ENCODE data around the gene HCN4. TPM values are rescaled to one million over a fixed set of nuclear protein-coding genes. Genes with fewer than 3 reads are reported as not detected.

Gene HCN4
- total RNA-seq, 1 donor from 2014 or later = 1.4 TPM

- Histone ChIP-seq H3K27me3 (ENCODE audit: control insufficient read depth, insufficient read depth, low read length) (peaks cover 24% of the 10 kb centered on the region), H3K36me3 (ENCODE audit: control insufficient read depth, insufficient read depth, low read length) (no peaks in the 10 kb centered on the region), H3K4me3 (ENCODE audit: low read depth, low read length) (no peak overlapping the region)
- no peak for DNase-seq (ENCODE audit: low read depth)
- TF ChIP-seq CTCF (IDR thresholded peaks at IDR 0.05; ENCODE audit: insufficient read depth, low read length, poor library complexity, severe bottlenecking) = no peak
These were observed 45.3 kb downstream of the HCN4 start for GRCh38 chr15:73323374-73323955.

GRCh38 chr15:73322665-73323373 is 45.9 kb downstream of the HCN4 start:
- Histone ChIP-seq H3K27me3 (ENCODE audit: control insufficient read depth, insufficient read depth, low read length) (peaks cover 27% of the 10 kb centered on the region), H3K4me3 (ENCODE audit: low read depth, low read length) (no peak overlapping the region), H3K36me3 (ENCODE audit: control insufficient read depth, insufficient read depth, low read length) (no peaks in the 10 kb centered on the region)
- TF ChIP-seq CTCF (IDR thresholded peaks at IDR 0.05; ENCODE audit: insufficient read depth, low read length, poor library complexity, severe bottlenecking) = no peak
- DNase-seq (ENCODE audit: low read depth) = no peak

- H3K27me3 ChIP-seq (ENCODE audit: control insufficient read depth, insufficient read depth, low read length) = peaks cover 27% of the 10 kb centered on the region
- DNase-seq (ENCODE audit: low read depth) = no peak
- TF ChIP-seq CTCF (IDR thresholded peaks at IDR 0.05; ENCODE audit: insufficient read depth, low read length, poor library complexity, severe bottlenecking) = no peak
- no peak overlapping the region for H3K4me3 ChIP-seq (ENCODE audit: low read depth, low read length)
- no peaks in the 10 kb centered on the region for H3K36me3 ChIP-seq (ENCODE audit: control insufficient read depth, insufficient read depth, low read length)
These were observed 47.0 kb downstream of the HCN4 start for GRCh38 chr15:73321496-73322450.

GRCh38 chr15:73320619-73321180 is 48.1 kb downstream of the HCN4 start:
- DNase-seq (ENCODE audit: low read depth) = no peak
- peaks cover 25% of the 10 kb centered on the region for H3K27me3 ChIP-seq (ENCODE audit: control insufficient read depth, insufficient read depth, low read length)
- H3K36me3 ChIP-seq (ENCODE audit: control insufficient read depth, insufficient read depth, low read length) = no peaks in the 10 kb centered on the region
- TF ChIP-seq CTCF (IDR thresholded peaks at IDR 0.05; ENCODE audit: insufficient read depth, low read length, poor library complexity, severe bottlenecking) = no peak
- no peak overlapping the region for H3K4me3 ChIP-seq (ENCODE audit: low read depth, low read length)

- H3K4me3 ChIP-seq (ENCODE audit: low read depth, low read length) = no peak overlapping the region
- peaks cover 21% of the 10 kb centered on the region for H3K27me3 ChIP-seq (ENCODE audit: control insufficient read depth, insufficient read depth, low read length)
- DNase-seq (ENCODE audit: low read depth) = no peak
- H3K36me3 ChIP-seq (ENCODE audit: control insufficient read depth, insufficient read depth, low read length) = no peaks in the 10 kb centered on the region
- no peak for TF ChIP-seq CTCF (IDR thresholded peaks at IDR 0.05; ENCODE audit: insufficient read depth, low read length, poor library complexity, severe bottlenecking)
These were observed 49.1 kb downstream of the HCN4 start for GRCh38 chr15:73319460-73320245.

Data from kidney epithelial cell (primary cell).